Erythroblast (primary cell): ENCODE data around the gene MKX.

ENCODE experiments used
- GATA1 ChIP-seq: IDR thresholded peaks from 2 replicates; pipeline ENCODE4 v1.6.1; 2011; ENCODE audit warnings: low read depth, mild to moderate bottlenecking, control low read depth, low read length, moderate library complexity
- POLR2A ChIP-seq: IDR thresholded peaks from 2 replicates; pipeline ENCODE4 v1.6.1; 2011; ENCODE audit warnings: mild to moderate bottlenecking, low read length

- TF ChIP-seq POLR2A (no peak), GATA1 (no peak)
Observed at GRCh38 chr10:27687326-27687725, 58.3 kb downstream of the MKX start.
